AG04449 (cell line): Measurements from ENCODE around the gene ERG.

Source experiments
- CTCF ChIA-PET: fragments of 350-600 bp; formaldehyde crosslinking; extraction: SDS; loops from one replicate; lab custom pipeline; 2021; ENCODE audit warnings: antibody characterized with exemption; lab: Yijun Ruan, JAX
- POLR2A ChIA-PET: fragments of 400-600, 350-600 bp; formaldehyde crosslinking; extraction: SDS; loops from one replicate; lab custom pipeline; 2020; ENCODE audit warnings: antibody characterized with exemption, inconsistent platforms; lab: Yijun Ruan, JAX
- DNase-seq: peaks from one replicate; pipeline ENCODE4 v3.0.0-alpha.2; 2010; ENCODE audit warnings: low read depth, low spot score
- H3K4me3 ChIP-seq: 2 replicates; pipeline ENCODE4 v1.5.1; 2011; ENCODE audit warnings: low read depth, mild to moderate bottlenecking, control low read depth, low read length
- TF ChIP-seq, protein P1 (sequence below): IDR thresholded peaks from one replicate; pipeline ENCODE4 v1.5.1; 2011; ENCODE audit warnings: mild to moderate bottlenecking, moderate library complexity, low read length, control low read depth, inconsistent platforms; ENCODE audit not compliant: insufficient read depth; ENCODE audit errors: missing control alignments

Gene ERG

DNA sequence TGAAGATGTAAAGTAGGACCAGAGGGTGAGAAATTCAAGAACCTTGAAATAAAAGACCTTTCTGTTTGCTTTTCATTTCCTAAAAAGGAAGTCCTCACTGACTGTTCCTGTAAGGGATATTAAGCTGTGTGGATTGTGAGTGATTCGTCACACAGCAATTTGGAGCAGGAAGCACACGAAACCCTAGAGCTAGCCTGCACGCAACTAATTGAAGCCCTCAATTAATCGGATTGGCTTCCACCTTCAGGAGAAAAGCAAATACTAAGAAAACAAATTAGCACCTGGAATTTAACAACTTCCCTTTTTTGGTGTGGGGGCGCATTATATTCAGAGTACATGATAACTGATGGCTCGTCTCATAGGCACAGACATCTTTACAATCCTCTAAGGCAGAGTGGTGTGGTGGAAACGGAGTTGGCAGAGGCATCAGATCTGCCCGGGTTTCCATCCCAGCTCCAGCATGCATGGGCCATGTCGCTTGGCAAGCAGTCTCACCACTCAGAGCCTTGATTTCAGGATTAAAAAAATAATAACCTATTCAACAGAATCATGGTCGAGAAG is 146.2 kb downstream of the ERG start:
- peak; percentile 76 for DNase-seq
- POLR2A ChIA-PET: interaction anchor here (0.7 to 2.6 kb wide), 9 partner anchors 24 to 788 kb away, joined by 3 to 11 read pairs (median 4); no protein-coding TSS in a partner anchor
- no peak overlapping the region for H3K4me3 ChIP-seq
- CTCF ChIA-PET: interaction anchor here (0.6 to 10.3 kb wide), 59 partner anchors 8 to 825 kb away, joined by 3 to 459 read pairs (median 5); no protein-coding TSS in a partner anchor
- TF ChIP-seq, protein P1, sequence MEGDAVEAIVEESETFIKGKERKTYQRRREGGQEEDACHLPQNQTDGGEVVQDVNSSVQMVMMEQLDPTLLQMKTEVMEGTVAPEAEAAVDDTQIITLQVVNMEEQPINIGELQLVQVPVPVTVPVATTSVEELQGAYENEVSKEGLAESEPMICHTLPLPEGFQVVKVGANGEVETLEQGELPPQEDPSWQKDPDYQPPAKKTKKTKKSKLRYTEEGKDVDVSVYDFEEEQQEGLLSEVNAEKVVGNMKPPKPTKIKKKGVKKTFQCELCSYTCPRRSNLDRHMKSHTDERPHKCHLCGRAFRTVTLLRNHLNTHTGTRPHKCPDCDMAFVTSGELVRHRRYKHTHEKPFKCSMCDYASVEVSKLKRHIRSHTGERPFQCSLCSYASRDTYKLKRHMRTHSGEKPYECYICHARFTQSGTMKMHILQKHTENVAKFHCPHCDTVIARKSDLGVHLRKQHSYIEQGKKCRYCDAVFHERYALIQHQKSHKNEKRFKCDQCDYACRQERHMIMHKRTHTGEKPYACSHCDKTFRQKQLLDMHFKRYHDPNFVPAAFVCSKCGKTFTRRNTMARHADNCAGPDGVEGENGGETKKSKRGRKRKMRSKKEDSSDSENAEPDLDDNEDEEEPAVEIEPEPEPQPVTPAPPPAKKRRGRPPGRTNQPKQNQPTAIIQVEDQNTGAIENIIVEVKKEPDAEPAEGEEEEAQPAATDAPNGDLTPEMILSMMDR: no peak

DNA sequence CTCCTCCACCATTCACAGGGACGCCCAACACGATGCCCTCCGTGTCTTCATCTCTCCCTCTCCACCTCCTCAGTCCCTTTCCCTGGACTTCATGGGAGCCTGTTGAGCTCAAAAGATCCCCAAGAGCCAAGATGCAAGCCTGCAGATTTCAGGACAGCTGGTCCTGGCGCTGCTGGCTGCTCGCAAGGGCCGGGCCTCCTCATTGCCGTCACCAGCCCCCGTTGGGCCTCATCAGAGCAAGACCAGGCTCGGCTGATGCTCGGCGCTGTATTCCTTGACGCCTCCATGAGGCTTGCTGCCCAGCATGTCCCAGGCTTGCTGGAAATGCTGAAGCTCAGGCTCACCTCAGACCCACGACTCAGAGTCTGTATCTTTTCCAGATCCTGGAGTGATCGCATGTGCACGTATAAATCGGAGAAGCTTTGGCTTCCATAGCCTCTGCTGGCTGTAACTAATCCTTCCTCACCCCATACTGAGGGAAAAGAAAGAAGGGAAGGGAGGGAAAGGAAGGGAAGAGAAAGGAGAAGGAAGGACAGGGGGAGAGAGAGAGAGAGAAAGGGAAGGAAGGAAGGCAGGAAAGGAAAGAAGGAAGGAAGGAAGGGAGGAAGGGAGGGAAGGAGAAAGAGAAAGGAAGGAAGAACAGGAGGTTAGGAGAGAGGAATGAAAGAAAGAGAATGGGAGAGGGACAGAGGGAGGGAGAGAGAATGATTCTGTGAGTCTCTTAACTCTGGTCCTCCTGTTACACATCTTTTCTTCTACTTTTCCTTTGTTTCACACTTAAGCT is 146.9 kb downstream of the ERG start:
- no peak overlapping the region for H3K4me3 ChIP-seq
- POLR2A ChIA-PET: interaction anchor here (0.7 to 2.6 kb wide), 7 partner anchors 27 to 788 kb away, joined by 3 to 11 read pairs (median 4); no protein-coding TSS in a partner anchor
- TF ChIP-seq, protein P1: no peak
- CTCF ChIA-PET: interaction anchor here (0.6 to 10.3 kb wide), 49 partner anchors 9 to 826 kb away, joined by 3 to 459 read pairs (median 6); no protein-coding TSS in a partner anchor
- DNase-seq: no peak

DNA sequence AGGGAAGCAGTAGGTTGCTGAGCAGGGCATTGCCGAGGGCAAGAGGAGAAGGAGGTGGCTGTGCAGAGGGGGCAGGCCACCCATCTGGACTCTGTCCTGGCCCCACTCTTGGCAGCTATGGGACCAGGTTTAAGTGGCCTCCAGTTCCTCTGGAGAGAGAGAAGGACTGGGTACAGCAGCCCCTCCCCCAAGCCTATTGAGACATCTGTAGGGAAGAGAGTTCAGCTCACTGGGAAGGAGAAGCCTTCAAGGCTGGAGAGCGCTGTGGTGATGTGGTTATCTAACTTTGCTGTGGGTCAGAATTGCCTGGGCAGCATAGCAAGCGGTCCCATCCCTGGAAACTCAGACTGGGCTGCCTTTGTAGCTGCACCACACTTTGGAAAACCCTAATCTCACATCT is 147.6 kb downstream of the ERG start:
- CTCF ChIA-PET: interaction anchor here (0.8 to 10.3 kb wide), 20 partner anchors 13 to 676 kb away, joined by 3 to 459 read pairs (median 16); no protein-coding TSS in a partner anchor
- no peak overlapping the region for H3K4me3 ChIP-seq
- POLR2A ChIA-PET: interaction anchor here (2.6 kb wide), 1 partner anchor 170 kb away, joined by 8 read pairs; no protein-coding TSS in a partner anchor
- no peak for DNase-seq
- TF ChIP-seq, protein P1: no peak

DNA sequence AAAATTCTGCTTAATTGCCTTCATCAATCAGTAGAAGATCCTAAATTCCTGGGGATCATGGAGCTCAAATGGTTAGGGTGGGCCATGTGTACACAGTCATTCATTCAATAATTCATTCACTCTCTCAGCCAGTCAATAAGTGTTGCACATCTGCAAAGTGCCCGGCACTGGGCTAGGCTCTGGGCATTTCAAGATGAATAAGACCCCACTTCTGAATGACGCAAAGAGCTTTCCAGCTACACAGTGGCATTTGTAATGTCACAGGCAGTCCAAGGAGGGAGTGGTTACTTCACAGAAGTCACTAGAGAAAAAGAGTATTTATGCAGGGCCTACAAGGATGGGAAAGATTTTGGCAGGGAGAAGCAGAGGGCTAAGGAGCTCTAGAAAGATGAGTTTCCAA is 148.3 kb downstream of the ERG start:
- ChIA-PET POLR2A (no interaction called here), CTCF (interaction anchor here (0.8 to 10.3 kb wide), 12 partner anchors 16 to 676 kb away, joined by 3 to 459 read pairs (median 12); no protein-coding TSS in a partner anchor)
- H3K4me3 ChIP-seq: no peak overlapping the region
- TF ChIP-seq, protein P1: no peak
- DNase-seq: no peak

DNA sequence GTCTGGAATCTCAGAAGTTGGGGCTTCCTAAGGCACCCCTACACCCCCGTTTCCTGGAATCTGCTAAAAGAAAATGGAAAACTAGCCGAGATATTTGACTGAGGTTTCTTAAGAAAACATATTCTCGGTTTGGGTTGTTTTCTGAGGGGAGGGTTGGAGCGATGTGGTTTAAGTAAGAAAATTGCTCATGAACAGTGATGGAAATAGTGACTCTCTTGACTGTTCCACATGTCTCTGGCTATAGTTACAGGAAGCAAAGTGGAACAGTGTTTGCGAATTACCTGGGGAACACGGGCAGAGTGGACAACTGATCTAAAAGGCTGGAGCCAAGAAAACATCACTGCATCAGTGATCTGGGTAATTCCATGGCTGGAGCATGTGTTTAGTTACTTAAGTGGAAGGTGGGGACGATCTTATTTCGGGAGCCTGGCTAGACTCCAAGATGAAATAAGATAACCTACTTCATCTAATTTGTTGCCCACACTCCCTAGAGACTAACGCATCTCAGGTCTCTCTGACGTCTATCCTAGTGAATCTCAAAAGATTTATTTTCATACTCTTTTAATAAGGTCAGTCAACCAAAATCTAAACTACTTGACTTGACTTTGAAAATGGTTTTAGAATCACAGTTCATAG is 149.0 kb downstream of the ERG start:
- H3K4me3 ChIP-seq: no peak overlapping the region
- CTCF ChIA-PET: interaction anchor here (1.1 to 10.3 kb wide), 5 partner anchors 132 to 190 kb away, joined by 5 to 459 read pairs (median 124); no protein-coding TSS in a partner anchor
- DNase-seq: peak; percentile 40
- TF ChIP-seq, protein P1: no peak
- POLR2A ChIA-PET: interaction anchor here (0.7 kb wide), 1 partner anchor 43 kb away, joined by 3 read pairs; no protein-coding TSS in a partner anchor
